Thoracic aorta (tissue), 2 donors: ENCODE results near the gene CHM. TPM values are rescaled to one million over a fixed set of nuclear protein-coding genes. Genes with fewer than 3 reads are reported as not detected.
"Not testable (repeated sequence)": the region's sequence is repeated elsewhere in the genome, so short reads cannot be mapped to it uniquely, and the experiment has no call there.

Experiments used
- ATAC-seq: fragments of 150-250 bp; one replicate; pipeline ENCODE4 v1.8.0; 2017; ENCODE audit warnings: low read depth; ENCODE audit not compliant: insufficient number of reproducible peaks, low FRiP score
- DNase-seq: peaks from one replicate; pipeline ENCODE4 v3.0.0-alpha.2; 2020; ENCODE audit warnings: low spot score
- H3K27ac ChIP-seq, 2 donors: fragments of 200-600 bp; sonication (generic); 1 replicate in 1 of 2; 2 replicates in 1 of 2; pipeline ENCODE4 v1.5.1; 2016; ENCODE audit warnings: mild to moderate bottlenecking in 2 of 2, moderate library complexity in 2 of 2
- H3K27me3 ChIP-seq: fragments of 200-600 bp; sonication (generic); replicated peaks from 2 replicates; pipeline ENCODE4 v1.6.0; 2016; ENCODE audit warnings: mild to moderate bottlenecking; ENCODE audit not compliant: insufficient read depth
- H3K36me3 ChIP-seq: fragments of 200-600 bp; sonication (generic); one replicate; pipeline ENCODE4 v1.5.1; 2016
- H3K4me1 ChIP-seq, 2 donors: fragments of 200-600 bp; sonication (generic); 1 replicate in 1 of 2; 2 replicates in 1 of 2; pipeline versions ENCODE4 v1.5.1 to v1.6.0; 2016; ENCODE audit warnings: low read depth in 2 of 2, mild to moderate bottlenecking in 1 of 2; ENCODE audit not compliant: control insufficient read depth in 1 of 2
- H3K4me3 ChIP-seq: fragments of 200-600 bp; sonication (generic); 2 replicates; pipeline ENCODE4 v1.5.1; 2016; ENCODE audit warnings: mild to moderate bottlenecking
- H3K9me3 ChIP-seq: fragments of 200-600 bp; sonication (generic); 2 replicates; pipeline ENCODE4 v1.5.1; 2016
- total RNA-seq, 2 donors: library from RNA; depleted of rRNA; stranded (reverse); fragments of >200 nt; gene quantifications; one replicate each; pipeline versions ENCODE4 v1.1.0 to v1.2.3, GENCODE V29; 2016
- TF ChIP-seq, protein P1 (sequence below): fragments of 200-600 bp; sonication (generic); IDR thresholded peaks from one replicate; pipeline ENCODE4 v1.5.1; 2019; ENCODE audit warnings: antibody characterized with exemption

CHM gene
- total RNA-seq, 2 donors from 2014 or later = 14.8 to 14.9 TPM

DNA sequence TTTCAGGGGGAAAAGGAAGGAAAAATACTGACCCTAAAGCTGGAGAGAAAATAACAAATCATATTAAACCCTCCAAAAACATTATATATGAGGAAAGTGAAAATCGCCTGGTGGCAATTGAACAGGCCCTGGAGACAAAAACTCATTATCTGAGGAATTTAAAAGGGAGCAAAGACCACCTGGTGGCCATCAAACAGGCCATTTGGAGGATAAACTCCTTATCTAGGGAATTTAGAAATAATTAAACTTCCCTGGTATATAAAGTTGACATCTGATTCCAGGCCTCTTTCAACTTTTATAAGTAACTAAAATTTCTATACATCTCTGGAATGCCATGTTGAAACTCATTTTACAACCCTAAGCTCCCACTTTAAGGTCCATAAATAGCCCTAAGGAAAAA is 35.2 kb downstream of the CHM start:
- Histone ChIP-seq H3K4me3 (no peak overlapping the region), H3K27ac (no peak overlapping the region), H3K27me3 (no peaks in the 10 kb centered on the region), H3K9me3 (no peaks in the 10 kb centered on the region), H3K4me1 (no peaks in the 10 kb centered on the region), H3K36me3 (no peaks in the 10 kb centered on the region)
- DNase-seq = no peak
- no peak for ATAC-seq
- TF ChIP-seq, protein P1, sequence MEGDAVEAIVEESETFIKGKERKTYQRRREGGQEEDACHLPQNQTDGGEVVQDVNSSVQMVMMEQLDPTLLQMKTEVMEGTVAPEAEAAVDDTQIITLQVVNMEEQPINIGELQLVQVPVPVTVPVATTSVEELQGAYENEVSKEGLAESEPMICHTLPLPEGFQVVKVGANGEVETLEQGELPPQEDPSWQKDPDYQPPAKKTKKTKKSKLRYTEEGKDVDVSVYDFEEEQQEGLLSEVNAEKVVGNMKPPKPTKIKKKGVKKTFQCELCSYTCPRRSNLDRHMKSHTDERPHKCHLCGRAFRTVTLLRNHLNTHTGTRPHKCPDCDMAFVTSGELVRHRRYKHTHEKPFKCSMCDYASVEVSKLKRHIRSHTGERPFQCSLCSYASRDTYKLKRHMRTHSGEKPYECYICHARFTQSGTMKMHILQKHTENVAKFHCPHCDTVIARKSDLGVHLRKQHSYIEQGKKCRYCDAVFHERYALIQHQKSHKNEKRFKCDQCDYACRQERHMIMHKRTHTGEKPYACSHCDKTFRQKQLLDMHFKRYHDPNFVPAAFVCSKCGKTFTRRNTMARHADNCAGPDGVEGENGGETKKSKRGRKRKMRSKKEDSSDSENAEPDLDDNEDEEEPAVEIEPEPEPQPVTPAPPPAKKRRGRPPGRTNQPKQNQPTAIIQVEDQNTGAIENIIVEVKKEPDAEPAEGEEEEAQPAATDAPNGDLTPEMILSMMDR = no peak

DNA sequence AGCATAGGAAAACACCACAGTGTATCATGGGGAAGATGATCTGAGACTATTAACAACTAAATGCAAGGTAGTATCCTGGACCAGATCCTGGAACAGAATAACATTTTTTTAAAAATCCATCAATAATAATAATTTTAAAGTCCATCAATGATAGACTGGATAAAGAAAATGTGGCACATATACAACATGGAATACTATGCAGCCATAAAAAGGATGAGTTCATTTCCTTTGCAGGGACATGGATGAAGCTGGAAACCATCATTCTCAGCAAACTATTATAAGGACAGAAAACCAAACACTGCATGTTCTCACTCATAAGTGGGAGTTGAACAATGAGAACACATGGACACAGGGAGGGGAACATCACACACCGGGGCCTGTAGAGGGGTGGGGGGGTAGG is 37.6 kb downstream of the CHM start:
- H3K4me1 ChIP-seq, H3K4me3 ChIP-seq, DNase-seq, H3K27ac ChIP-seq, H3K36me3 ChIP-seq, ATAC-seq, H3K27me3 ChIP-seq, H3K9me3 ChIP-seq: not testable (repeated sequence)

DNA sequence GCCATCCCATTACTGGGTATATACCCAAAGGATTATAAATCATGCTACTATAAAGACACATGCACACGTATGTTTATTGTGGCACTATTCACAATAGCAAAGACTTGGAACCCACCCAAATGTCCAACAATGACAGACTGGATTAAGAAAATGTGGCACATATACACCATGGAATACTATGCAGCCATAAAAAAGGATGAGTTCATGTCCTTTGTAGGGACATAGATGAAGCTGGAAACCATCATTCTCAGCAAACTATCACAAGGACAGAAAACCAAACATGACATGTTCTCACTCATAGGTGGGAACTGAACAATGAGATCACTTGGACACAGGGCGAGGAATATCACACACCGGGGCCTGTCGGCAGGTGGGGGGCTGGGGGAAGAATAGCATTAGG is 39.5 kb downstream of the CHM start:
- H3K4me1 ChIP-seq, H3K9me3 ChIP-seq, H3K27ac ChIP-seq, H3K27me3 ChIP-seq, ATAC-seq, H3K4me3 ChIP-seq, DNase-seq, H3K36me3 ChIP-seq: not testable (repeated sequence)

DNA sequence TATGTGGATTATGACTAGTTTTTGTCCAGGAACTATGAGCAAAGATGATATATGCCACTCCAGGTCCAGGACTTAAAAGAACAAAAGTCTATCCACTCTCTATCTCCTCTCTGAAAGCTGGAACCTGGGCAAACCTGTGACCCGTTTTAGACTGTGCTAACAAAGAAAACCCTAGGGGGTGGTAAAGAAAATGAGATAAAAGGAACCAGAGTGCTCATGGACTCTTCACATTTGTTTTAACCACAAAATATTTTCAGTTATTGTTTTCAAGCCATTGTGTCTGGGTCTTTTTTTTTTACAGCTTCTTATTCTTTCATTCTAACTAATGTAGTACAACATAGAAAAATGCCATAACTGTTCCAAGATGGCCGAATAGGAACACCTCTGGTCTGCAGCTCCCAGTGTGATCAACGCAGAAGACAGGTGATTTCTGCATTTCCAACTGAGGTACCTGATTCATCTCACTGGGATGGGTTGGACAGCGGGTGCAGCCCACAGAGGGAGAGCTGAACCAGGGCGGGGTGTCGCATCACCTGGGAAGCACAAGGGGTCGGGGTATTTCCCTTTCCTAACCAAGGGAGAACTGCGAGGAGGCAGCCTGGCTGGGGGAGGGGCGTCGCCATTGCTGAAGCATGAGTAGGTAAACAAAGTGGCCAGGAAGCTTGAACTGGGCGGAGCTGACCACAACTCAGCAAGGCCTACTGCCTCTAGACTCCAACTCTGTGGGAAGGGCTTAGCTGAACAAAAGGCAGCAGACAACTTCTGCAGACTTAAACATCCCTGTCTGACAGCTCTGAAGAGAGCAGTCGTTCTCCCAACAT is 45.1 kb downstream of the CHM start:
- Histone ChIP-seq H3K4me3 (no peak overlapping the region), H3K27ac (no peak overlapping the region), H3K4me1 (no peaks in the 10 kb centered on the region), H3K27me3 (no peaks in the 10 kb centered on the region), H3K9me3 (no peaks in the 10 kb centered on the region), H3K36me3 (no peaks in the 10 kb centered on the region)
- DNase-seq (no peak), ATAC-seq (no peak)
- TF ChIP-seq, protein P1 = no peak

DNA sequence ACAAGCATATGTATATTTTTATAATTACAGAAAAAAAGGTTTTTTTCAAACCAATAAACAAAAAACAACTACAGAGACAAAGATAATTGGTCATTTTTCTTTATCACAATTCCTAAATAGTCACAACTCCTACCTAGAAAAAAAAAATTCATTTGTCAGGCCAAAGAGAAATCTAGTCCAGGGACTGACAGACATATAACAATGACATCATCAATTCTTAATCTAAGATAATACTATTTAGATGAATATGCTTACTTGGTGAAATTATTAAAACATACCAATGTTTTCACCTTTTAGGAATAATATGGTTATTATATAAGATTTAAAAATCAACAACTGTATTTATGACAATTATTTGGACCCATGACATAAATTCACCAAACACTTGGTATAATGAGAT is 48.4 kb downstream of the CHM start:
- Histone ChIP-seq H3K4me3 (no peak overlapping the region), H3K27ac (no peak overlapping the region), H3K27me3 (no peaks in the 10 kb centered on the region), H3K36me3 (no peaks in the 10 kb centered on the region), H3K4me1 (no peaks in the 10 kb centered on the region), H3K9me3 (no peaks in the 10 kb centered on the region)
- DNase-seq = no peak
- TF ChIP-seq, protein P1 = no peak
- no peak for ATAC-seq

DNA sequence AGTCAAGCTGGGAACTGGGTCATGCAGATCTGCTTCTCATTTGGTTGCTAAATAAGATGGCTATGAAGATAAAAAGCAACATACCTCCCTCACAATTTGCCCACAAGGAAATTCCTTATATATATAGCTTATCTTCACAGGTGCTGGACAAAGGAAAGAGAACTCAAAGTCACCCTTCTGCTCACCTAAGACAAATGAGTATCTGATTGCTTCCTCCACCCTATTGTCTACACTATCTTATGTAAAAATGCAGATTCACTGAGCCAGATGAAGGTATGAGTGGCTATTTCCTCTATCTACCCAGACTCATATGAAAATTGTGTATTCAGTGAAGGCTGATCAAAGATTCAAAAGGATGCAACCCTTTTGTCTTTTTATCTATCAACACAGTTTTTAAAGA is 50.8 kb downstream of the CHM start:
- TF ChIP-seq, protein P1 = no peak
- Histone ChIP-seq H3K27me3 (no peaks in the 10 kb centered on the region), H3K9me3 (no peaks in the 10 kb centered on the region), H3K4me3 (no peak overlapping the region), H3K4me1 (no peaks in the 10 kb centered on the region), H3K27ac (no peak overlapping the region), H3K36me3 (no peaks in the 10 kb centered on the region)
- ATAC-seq = no peak
- no peak for DNase-seq
